Testis (tissue), 3 donors: ENCODE measurements around the gene KMT5C. TPM values are rescaled to one million over a fixed set of nuclear protein-coding genes. Genes with fewer than 3 reads are reported as not detected.

ENCODE experiments used
- DNase-seq: peaks from one replicate; pipeline ENCODE4 v3.0.0-alpha.2; 2019
- H3K27ac ChIP-seq, 2 donors: fragments of 200-600 bp; sonication (generic); one replicate each; pipeline ENCODE4 v1.5.1; 2019
- H3K27me3 ChIP-seq: fragments of 200-600 bp; sonication (generic); one replicate; pipeline ENCODE4 v1.5.1; 2019
- H3K36me3 ChIP-seq: fragments of 200-600 bp; sonication (generic); one replicate; pipeline ENCODE4 v1.5.1; 2017; ENCODE audit warnings: low read depth; ENCODE audit errors: missing control alignments
- H3K4me1 ChIP-seq: fragments of 200-600 bp; sonication (generic); one replicate; pipeline ENCODE4 v1.5.1; 2019
- H3K4me3 ChIP-seq, 2 donors: fragments of 200-600 bp; sonication (generic); one replicate each; pipeline ENCODE4 v1.5.1; 2017 to 2019
- H3K9me3 ChIP-seq: fragments of 200-600 bp; sonication (generic); one replicate; pipeline ENCODE4 v1.5.1; 2017
- POLR2A ChIP-seq: fragments of 450-650 bp; IDR thresholded peaks from one replicate; pipeline ENCODE4 v1.6.1; 2017; ENCODE audit warnings: antibody characterized with exemption, mild to moderate bottlenecking, moderate library complexity
- WGBS, 2 donors: methylation state at CpG; one replicate each; pipeline ENCODE4 v1.1.5; 2018; 5-methylcytosine and 5-hydroxymethylcytosine counted together
- intact Hi-C: fragments of 100-400 bp; cut with DNase I; formaldehyde crosslinking; loops from one replicate; pipeline ENCODE4 v1.15.1; 2023; ENCODE audit warnings: low total_unique reads
- polyA plus RNA-seq: library from polyadenylated mRNA; stranded (reverse); fragments of 350-450 nt; fragmentation: Illumina TruSeq; extraction: RNeasy Lipid Tissue Mini Kit (QIAGEN cat#74804); gene quantifications from one replicate; pipeline ENCODE4 v1.2.3, GENCODE V29; 2014; ENCODE audit warnings: low read depth, low replicate concordance; ENCODE audit not compliant: insufficient read depth
- total RNA-seq, 2 donors: library from RNA; depleted of rRNA; stranded (reverse); fragments of >200 nt; gene quantifications; one replicate each; pipeline ENCODE4 v1.2.3, GENCODE V29; 2016
- TF ChIP-seq, protein P1 (sequence below), 3 experiments: fragments of 450-650 bp in 2 of 3; fragments of 200-600 bp in 1 of 3; sonication (generic) in 1 of 3; IDR thresholded peaks; one replicate each; pipeline ENCODE4 v1.5.1; 2016 to 2019; ENCODE audit warnings: antibody characterized with exemption in 3 of 3, mild to moderate bottlenecking in 2 of 3, moderate library complexity in 1 of 3

The KMT5C gene
- total and polyA plus RNA-seq, 3 donors from 2014 or later = 14.6 to 62.9 (median 48.8) TPM

DNA sequence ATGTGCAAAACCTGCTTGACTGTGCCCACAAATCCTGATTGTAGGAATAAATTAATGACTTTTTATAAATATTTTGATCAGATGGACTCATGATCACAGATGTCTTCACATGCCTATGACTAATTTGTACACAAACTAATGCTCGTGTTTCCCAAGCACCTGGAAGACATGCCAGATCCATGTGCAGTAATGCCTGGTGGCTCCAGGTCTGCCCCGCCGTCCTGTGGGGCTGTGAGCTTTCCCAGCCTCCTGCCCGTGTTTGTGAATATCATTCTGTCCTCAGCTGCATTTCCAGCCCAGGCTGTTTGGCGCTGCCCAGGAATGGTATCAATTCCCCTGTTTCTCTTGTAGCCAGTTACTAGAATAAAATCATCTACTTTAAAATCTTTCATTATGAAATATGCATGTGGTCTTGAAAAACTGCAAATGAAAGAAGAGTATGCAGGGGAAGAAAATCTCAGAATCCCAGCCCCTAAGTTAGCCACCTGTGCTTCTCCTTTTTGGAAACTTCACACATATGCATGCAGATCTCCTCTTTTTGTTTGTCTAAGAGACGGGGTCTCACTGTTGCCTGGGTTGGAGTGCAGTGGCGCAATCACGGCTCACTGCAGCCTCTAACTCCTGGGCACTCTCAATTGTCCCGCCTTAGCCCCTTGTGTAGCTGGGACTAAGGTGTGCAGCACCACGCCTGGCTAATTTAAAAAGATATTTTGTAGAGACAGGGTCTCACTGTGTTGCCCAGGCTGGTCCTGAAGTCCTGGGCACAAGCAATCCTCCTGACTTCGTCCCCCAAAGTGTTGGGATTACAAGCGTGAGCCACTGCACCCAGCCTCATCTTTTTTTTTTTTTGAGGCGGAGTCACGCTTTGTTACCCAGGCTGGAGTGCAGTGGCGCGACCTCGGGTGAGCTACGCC, 52.3 kb downstream of the KMT5C start:
- DNase-seq = no peak
- WGBS, 2 donors = 83 to 86% methylated on average over 18 of the region's 18 CpGs
- Histone ChIP-seq H3K9me3 (no peaks in the 10 kb centered on the region), H3K27me3 (no peaks in the 10 kb centered on the region), H3K36me3 (no peaks in the 10 kb centered on the region), H3K4me3 (no peak overlapping the region), H3K27ac (no peak overlapping the region), H3K4me1 (peaks cover 22% of the 10 kb centered on the region)
- intact Hi-C loops = no loop called here
- TF ChIP-seq, protein P1, sequence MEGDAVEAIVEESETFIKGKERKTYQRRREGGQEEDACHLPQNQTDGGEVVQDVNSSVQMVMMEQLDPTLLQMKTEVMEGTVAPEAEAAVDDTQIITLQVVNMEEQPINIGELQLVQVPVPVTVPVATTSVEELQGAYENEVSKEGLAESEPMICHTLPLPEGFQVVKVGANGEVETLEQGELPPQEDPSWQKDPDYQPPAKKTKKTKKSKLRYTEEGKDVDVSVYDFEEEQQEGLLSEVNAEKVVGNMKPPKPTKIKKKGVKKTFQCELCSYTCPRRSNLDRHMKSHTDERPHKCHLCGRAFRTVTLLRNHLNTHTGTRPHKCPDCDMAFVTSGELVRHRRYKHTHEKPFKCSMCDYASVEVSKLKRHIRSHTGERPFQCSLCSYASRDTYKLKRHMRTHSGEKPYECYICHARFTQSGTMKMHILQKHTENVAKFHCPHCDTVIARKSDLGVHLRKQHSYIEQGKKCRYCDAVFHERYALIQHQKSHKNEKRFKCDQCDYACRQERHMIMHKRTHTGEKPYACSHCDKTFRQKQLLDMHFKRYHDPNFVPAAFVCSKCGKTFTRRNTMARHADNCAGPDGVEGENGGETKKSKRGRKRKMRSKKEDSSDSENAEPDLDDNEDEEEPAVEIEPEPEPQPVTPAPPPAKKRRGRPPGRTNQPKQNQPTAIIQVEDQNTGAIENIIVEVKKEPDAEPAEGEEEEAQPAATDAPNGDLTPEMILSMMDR (IDR thresholded peaks at IDR 0.05) = no peak
- TF ChIP-seq POLR2A = no peak

DNA sequence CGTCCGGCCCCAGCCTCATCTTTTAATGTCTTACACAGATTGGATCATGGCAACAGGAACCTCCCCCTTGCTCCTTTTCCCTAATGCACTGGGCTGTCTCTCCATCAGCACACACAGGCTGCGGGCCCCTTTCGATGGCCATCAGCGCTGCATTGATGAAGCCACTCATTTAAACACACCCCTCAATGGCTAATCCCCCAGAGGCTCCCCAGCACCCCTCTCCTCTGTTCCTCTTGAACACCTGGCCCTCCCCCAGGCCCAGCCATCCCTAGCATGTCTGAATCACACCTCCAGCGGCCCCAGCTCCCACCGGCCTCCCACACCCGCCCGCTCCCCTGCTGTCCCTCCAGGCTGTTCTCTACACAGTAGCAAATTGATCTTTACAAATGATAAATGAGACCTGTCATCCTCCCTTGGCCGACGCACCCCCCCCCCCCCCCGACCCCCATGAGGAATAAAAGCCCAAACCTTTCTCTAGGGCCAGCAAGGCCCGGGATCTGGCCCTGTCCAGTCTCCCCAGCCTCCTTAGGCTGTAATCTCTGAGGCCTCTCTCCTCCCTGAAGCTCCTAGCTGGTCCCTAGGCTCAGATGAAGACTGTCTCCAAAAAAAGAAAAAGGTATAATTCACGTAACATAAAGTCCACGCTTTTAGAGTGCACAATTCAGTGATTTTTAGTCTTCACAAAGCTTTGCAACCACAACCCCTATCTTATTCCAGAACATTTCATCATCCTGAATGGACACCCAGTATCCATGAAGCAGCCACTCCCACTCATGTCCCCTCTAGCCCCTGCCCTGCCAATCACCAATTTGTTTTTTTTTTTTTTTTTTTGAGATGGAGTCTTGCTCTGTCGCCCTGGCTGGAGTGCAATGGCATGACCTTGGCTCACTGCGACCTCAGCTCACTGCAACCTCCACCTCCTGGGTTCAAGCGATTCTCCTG, 53.4 kb downstream of the KMT5C start:
- Histone ChIP-seq H3K9me3 (no peaks in the 10 kb centered on the region), H3K4me1 (peaks cover 11% of the 10 kb centered on the region), H3K36me3 (no peaks in the 10 kb centered on the region), H3K4me3 (no peak overlapping the region), H3K27me3 (no peaks in the 10 kb centered on the region), H3K27ac (no peak overlapping the region)
- intact Hi-C loops = no loop called here
- 67 to 70% methylated on average over 17 to 18 of the region's 18 CpGs for WGBS, 2 donors
- TF ChIP-seq, protein P1 (IDR thresholded peaks at IDR 0.05) = no peak
- no peak for TF ChIP-seq POLR2A
- no peak for DNase-seq

Other genes with a start within 250 kb of the KMT5C start
- 100 to 1,000 TPM; 184 to 206 TPM for gene PPP1R12C, start 222.2 kb upstream of the KMT5C start, total RNA-seq
- 220 TPM for gene PPP1R12C, start 222.2 kb upstream of the KMT5C start, polyA plus RNA-seq
- gene TNNT1, start 190.7 kb upstream of the KMT5C start, total RNA-seq = 10 to 100 TPM; 13.0 to 14.5 TPM
- 84.0 TPM for gene TNNT1, start 190.7 kb upstream of the KMT5C start, polyA plus RNA-seq
- gene TNNI3, start 182.1 kb upstream of the KMT5C start, total RNA-seq = 10 to 100 TPM; 14.2 to 30.3 TPM
- 20.8 TPM for gene TNNI3, start 182.1 kb upstream of the KMT5C start, polyA plus RNA-seq
- gene DNAAF3, start 173.3 kb upstream of the KMT5C start, total RNA-seq = 100 to 1,000 TPM in 1 of 2 donors, 10 to 100 TPM in 1; 69.9 to 102 TPM
- gene DNAAF3, start 173.3 kb upstream of the KMT5C start, polyA plus RNA-seq = 173 TPM
- gene SYT5, start 159.6 kb upstream of the KMT5C start, total RNA-seq = 1 to 10 TPM; 1.6 to 5.0 TPM
- 11.7 TPM for gene SYT5, start 159.6 kb upstream of the KMT5C start, polyA plus RNA-seq
- 10 to 100 TPM in 1 of 2 donors, 1 to 10 TPM in 1; 6.0 to 11.3 TPM for gene PTPRH, start 130.4 kb upstream of the KMT5C start, total RNA-seq
- gene PTPRH, start 130.4 kb upstream of the KMT5C start, polyA plus RNA-seq = 1.6 TPM
- gene TMEM86B, start 111.1 kb upstream of the KMT5C start, total RNA-seq = 10 to 100 TPM; 13.4 to 13.9 TPM
- gene TMEM86B, start 111.1 kb upstream of the KMT5C start, polyA plus RNA-seq = 12.8 TPM
- gene PPP6R1, start 80.9 kb upstream of the KMT5C start, total RNA-seq = 100 to 1,000 TPM; 178 to 179 TPM
- 217 TPM for gene PPP6R1, start 80.9 kb upstream of the KMT5C start, polyA plus RNA-seq
- gene HSPBP1, start 59.8 kb upstream of the KMT5C start, total RNA-seq = 10 to 100 TPM; 43.5 to 48.2 TPM
- gene HSPBP1, start 59.8 kb upstream of the KMT5C start, polyA plus RNA-seq = 42.7 TPM
- gene BRSK1, start 55.9 kb upstream of the KMT5C start, total RNA-seq = 10 to 100 TPM; 14.9 to 20.7 TPM
- 12.8 TPM for gene BRSK1, start 55.9 kb upstream of the KMT5C start, polyA plus RNA-seq
- 1 to 10 TPM in 1 of 2 donors, not detected in 1; 2.2 TPM for gene TMEM150B, start 14.5 kb upstream of the KMT5C start, total RNA-seq
- 0.98 TPM for gene TMEM150B, start 14.5 kb upstream of the KMT5C start, polyA plus RNA-seq
- gene COX6B2, start 14.8 kb downstream of the KMT5C start, total RNA-seq = 10 to 100 TPM; 27.9 to 47.5 TPM
- 171 TPM for gene COX6B2, start 14.8 kb downstream of the KMT5C start, polyA plus RNA-seq
- gene GARIN5B, start 23.4 kb downstream of the KMT5C start, total RNA-seq = 10 to 100 TPM; 11.3 to 28.2 TPM
- gene GARIN5B, start 23.4 kb downstream of the KMT5C start, polyA plus RNA-seq = 49.6 TPM
- gene IL11, start 30.6 kb downstream of the KMT5C start, total RNA-seq = 1 to 10 TPM; 2.0 to 2.1 TPM
- 1.2 TPM for gene IL11, start 30.6 kb downstream of the KMT5C start, polyA plus RNA-seq
- 10 to 100 TPM; 12.9 to 19.2 TPM for gene TMEM190, start 37.0 kb downstream of the KMT5C start, total RNA-seq
- gene TMEM190, start 37.0 kb downstream of the KMT5C start, polyA plus RNA-seq = 35.4 TPM
- 1 to 10 TPM; 1.7 to 6.4 TPM for gene TMEM238, start 44.4 kb downstream of the KMT5C start, total RNA-seq
- 0.91 TPM for gene TMEM238, start 44.4 kb downstream of the KMT5C start, polyA plus RNA-seq
- 100 to 1,000 TPM; 284 to 624 TPM for gene RPL28, start 46.1 kb downstream of the KMT5C start, total RNA-seq
- 1,024 TPM for gene RPL28, start 46.1 kb downstream of the KMT5C start, polyA plus RNA-seq
- 100 to 1,000 TPM; 150 to 188 TPM for gene UBE2S, start 67.9 kb downstream of the KMT5C start, total RNA-seq
- gene UBE2S, start 67.9 kb downstream of the KMT5C start, polyA plus RNA-seq = 272 TPM
- gene SHISA7, start 103.4 kb downstream of the KMT5C start, total RNA-seq = 1 to 10 TPM in 1 of 2 donors, under 1 TPM in 1; 0.43 to 1.0 TPM
- gene SHISA7, start 103.4 kb downstream of the KMT5C start, polyA plus RNA-seq = 0.45 TPM
- gene ISOC2, start 121.8 kb downstream of the KMT5C start, total RNA-seq = 10 to 100 TPM; 79.1 to 98.5 TPM
- gene ISOC2, start 121.8 kb downstream of the KMT5C start, polyA plus RNA-seq = 107 TPM
- not detected for gene C19orf85, start 124.9 kb downstream of the KMT5C start, total RNA-seq
- gene C19orf85, start 124.9 kb downstream of the KMT5C start, polyA plus RNA-seq = not detected
- gene ZNF628, start 136.7 kb downstream of the KMT5C start, total RNA-seq = 10 to 100 TPM; 31.3 to 53.7 TPM
- 33.8 TPM for gene ZNF628, start 136.7 kb downstream of the KMT5C start, polyA plus RNA-seq
- gene NAT14, start 145.3 kb downstream of the KMT5C start, total RNA-seq = 10 to 100 TPM; 12.0 to 16.0 TPM
- gene NAT14, start 145.3 kb downstream of the KMT5C start, polyA plus RNA-seq = 17.3 TPM
- 1 to 10 TPM; 6.4 to 6.9 TPM for gene SSC5D, start 148.6 kb downstream of the KMT5C start, total RNA-seq
- gene SSC5D, start 148.6 kb downstream of the KMT5C start, polyA plus RNA-seq = 10.7 TPM
- under 1 TPM; 0.87 to 0.99 TPM for gene SBK2, start 197.3 kb downstream of the KMT5C start, total RNA-seq
- 1.3 TPM for gene SBK2, start 197.3 kb downstream of the KMT5C start, polyA plus RNA-seq
- under 1 TPM; 0.39 to 0.81 TPM for gene SBK3, start 205.7 kb downstream of the KMT5C start, total RNA-seq
- 0.34 TPM for gene SBK3, start 205.7 kb downstream of the KMT5C start, polyA plus RNA-seq
- 1 to 10 TPM; 4.0 to 7.2 TPM for gene ZNF579, start 241.0 kb downstream of the KMT5C start, total RNA-seq
- gene ZNF579, start 241.0 kb downstream of the KMT5C start, polyA plus RNA-seq = 4.3 TPM